ENCODE data around the gene CSRP1.

The CSRP1 gene

DNA sequence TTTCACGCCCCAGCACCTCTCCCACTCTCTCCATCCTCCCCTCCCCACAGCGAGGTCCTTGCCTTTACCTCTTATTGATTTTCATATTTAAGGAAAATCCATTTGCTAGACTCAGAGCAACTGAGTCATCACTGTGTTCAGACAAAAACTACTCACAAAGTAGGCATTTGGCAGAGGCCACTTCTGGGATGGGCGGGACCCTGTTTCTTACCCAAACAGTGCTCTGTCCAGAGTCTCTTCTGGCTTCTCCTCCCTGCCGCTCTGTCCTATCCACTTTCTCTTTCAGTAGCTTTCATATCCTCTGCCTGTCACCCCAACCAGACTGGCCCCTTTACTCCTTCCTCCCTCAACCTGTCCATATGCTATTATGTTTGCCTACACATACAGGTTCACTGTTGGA is 29.6 kb upstream of the CSRP1 start:
- no peaks in the 10 kb centered on the region for H3F3A ChIP-seq (ENCODE audit: insufficient read depth)
- no peaks in the 10 kb centered on the region for H3K79me2 ChIP-seq (ENCODE audit: insufficient read depth, low read length)
- H3K4me3 ChIP-seq (ENCODE audit: insufficient read depth, low read length, poor library complexity, severe bottlenecking) = no peak overlapping the region
- no peak overlapping the region for H2AFZ ChIP-seq (ENCODE audit: low read depth, low read length, severe bottlenecking)
- H3K4me2 ChIP-seq (ENCODE audit: low read depth, low read length, poor library complexity, severe bottlenecking) = no peak overlapping the region
- H3K36me3 ChIP-seq (ENCODE audit: low read length) = no peaks in the 10 kb centered on the region
- no peaks in the 10 kb centered on the region for H4K20me1 ChIP-seq (ENCODE audit: low read depth, low read length)
- H3K9me2 ChIP-seq (replicated peaks; ENCODE audit: insufficient read depth, low read length) = no peaks in the 10 kb centered on the region
- TF ChIP-seq, protein P1, sequence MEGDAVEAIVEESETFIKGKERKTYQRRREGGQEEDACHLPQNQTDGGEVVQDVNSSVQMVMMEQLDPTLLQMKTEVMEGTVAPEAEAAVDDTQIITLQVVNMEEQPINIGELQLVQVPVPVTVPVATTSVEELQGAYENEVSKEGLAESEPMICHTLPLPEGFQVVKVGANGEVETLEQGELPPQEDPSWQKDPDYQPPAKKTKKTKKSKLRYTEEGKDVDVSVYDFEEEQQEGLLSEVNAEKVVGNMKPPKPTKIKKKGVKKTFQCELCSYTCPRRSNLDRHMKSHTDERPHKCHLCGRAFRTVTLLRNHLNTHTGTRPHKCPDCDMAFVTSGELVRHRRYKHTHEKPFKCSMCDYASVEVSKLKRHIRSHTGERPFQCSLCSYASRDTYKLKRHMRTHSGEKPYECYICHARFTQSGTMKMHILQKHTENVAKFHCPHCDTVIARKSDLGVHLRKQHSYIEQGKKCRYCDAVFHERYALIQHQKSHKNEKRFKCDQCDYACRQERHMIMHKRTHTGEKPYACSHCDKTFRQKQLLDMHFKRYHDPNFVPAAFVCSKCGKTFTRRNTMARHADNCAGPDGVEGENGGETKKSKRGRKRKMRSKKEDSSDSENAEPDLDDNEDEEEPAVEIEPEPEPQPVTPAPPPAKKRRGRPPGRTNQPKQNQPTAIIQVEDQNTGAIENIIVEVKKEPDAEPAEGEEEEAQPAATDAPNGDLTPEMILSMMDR (IDR thresholded peaks at IDR 0.05; ENCODE audit: insufficient read depth, low read length, poor library complexity, severe bottlenecking) = no peak
- TF ChIP-seq EZH2phosphoT487 (conservative IDR thresholded peaks at IDR 0.05; ENCODE audit: low read length) = no peak
- H3K27me3 ChIP-seq (ENCODE audit: low read length) = 0 out of 2 replicates have a peak, but pooled peaks cover 3% of the 10 kb centered on the region
- H3K9me3 ChIP-seq (ENCODE audit: insufficient read depth, low read length) = no peaks in the 10 kb centered on the region
- no peak overlapping the region for H3K9ac ChIP-seq (ENCODE audit: low read length)
- no peak overlapping the region for H3K27ac ChIP-seq (ENCODE audit: low read depth, low read length)

DNA sequence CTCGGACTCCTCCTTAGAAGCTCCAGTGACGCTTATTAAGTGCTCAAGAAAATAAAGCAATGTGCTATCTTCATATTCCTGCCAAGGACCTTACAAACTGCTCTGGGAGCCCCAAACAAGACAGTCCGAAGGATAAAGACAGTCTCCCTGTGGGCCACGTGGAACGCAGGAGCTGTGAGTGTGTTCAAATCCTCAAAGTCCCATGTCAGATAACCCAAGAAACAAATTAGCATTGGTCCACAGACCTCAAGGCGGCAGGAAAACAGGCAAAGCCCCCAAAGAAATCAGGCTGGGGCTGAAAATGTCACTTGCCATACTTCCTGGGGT is 29.0 kb upstream of the CSRP1 start:
- Histone ChIP-seq H3K4me2 (ENCODE audit: low read depth, low read length, poor library complexity, severe bottlenecking) (no peak overlapping the region), H3K27me3 (ENCODE audit: low read length) (no peaks in the 10 kb centered on the region), H3K27ac (ENCODE audit: low read depth, low read length) (no peak overlapping the region), H3K9ac (ENCODE audit: low read length) (no peak overlapping the region), H3K9me2 (replicated peaks; ENCODE audit: insufficient read depth, low read length) (no peaks in the 10 kb centered on the region), H3K36me3 (ENCODE audit: low read length) (no peaks in the 10 kb centered on the region), H3F3A (ENCODE audit: insufficient read depth) (no peaks in the 10 kb centered on the region), H4K20me1 (ENCODE audit: low read depth, low read length) (no peaks in the 10 kb centered on the region), H2AFZ (ENCODE audit: low read depth, low read length, severe bottlenecking) (no peak overlapping the region), H3K9me3 (ENCODE audit: insufficient read depth, low read length) (no peaks in the 10 kb centered on the region), H3K4me3 (ENCODE audit: insufficient read depth, low read length, poor library complexity, severe bottlenecking) (no peak overlapping the region), H3K79me2 (ENCODE audit: insufficient read depth, low read length) (no peaks in the 10 kb centered on the region)
- TF ChIP-seq, protein P1 (IDR thresholded peaks at IDR 0.05; ENCODE audit: insufficient read depth, low read length, poor library complexity, severe bottlenecking) = no peak
- TF ChIP-seq EZH2phosphoT487 (conservative IDR thresholded peaks at IDR 0.05; ENCODE audit: low read length) = no peak

DNA sequence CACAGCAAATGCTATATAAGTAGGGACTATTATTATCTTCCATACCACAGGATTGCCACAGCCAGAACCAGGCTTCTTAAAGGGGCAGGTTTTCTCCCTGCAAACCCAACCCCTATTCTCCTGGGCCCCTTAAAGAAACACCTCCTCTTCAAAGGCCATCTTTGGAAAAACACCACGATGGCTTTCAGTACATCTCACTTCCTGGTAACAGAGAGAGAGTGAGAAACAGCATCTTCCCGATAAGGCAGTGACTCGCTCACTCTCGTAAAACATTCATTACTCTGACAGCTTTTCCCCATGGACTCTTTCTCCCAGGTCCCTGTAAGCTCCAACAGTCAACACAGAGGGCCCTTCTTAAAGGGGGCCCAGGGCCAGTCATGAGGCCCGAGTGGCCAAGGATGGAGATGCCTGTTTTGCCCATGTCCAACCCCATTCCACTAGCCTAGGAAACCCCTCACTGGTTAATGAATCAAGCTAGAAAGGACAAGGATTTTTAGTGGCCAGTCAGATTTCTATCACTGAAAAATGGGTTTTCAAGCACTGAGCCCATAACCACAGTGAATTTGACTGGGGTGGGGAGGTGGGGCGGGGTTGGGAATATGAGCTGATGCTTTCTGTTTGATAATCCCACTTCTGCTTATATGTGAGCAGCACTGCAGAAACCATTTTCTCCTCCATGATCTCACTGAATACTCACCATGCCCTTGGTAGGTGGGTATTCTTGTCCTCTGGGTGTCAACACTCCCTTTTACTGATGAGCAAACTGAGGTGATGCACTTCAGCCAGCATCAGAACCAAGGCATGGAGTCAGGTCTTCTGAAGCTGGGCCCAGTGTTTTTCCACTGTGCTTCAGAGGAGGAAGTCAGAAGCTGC is 28.4 kb upstream of the CSRP1 start:
- H3K9me3 ChIP-seq (ENCODE audit: insufficient read depth, low read length) = no peaks in the 10 kb centered on the region
- H3K9ac ChIP-seq (ENCODE audit: low read length) = no peak overlapping the region
- H3F3A ChIP-seq (ENCODE audit: insufficient read depth) = no peaks in the 10 kb centered on the region
- H3K9me2 ChIP-seq (replicated peaks; ENCODE audit: insufficient read depth, low read length) = no peaks in the 10 kb centered on the region
- H2AFZ ChIP-seq (ENCODE audit: low read depth, low read length, severe bottlenecking) = no peak overlapping the region
- H3K27me3 ChIP-seq (ENCODE audit: low read length) = no peaks in the 10 kb centered on the region
- H3K79me2 ChIP-seq (ENCODE audit: insufficient read depth, low read length) = no peaks in the 10 kb centered on the region
- TF ChIP-seq EZH2phosphoT487 (conservative IDR thresholded peaks at IDR 0.05; ENCODE audit: low read length) = no peak
- TF ChIP-seq, protein P1 (IDR thresholded peaks at IDR 0.05; ENCODE audit: insufficient read depth, low read length, poor library complexity, severe bottlenecking) = no peak
- H4K20me1 ChIP-seq (ENCODE audit: low read depth, low read length) = no peaks in the 10 kb centered on the region
- H3K4me3 ChIP-seq (ENCODE audit: insufficient read depth, low read length, poor library complexity, severe bottlenecking) = no peak overlapping the region
- no peak overlapping the region for H3K27ac ChIP-seq (ENCODE audit: low read depth, low read length)
- H3K36me3 ChIP-seq (ENCODE audit: low read length) = no peaks in the 10 kb centered on the region
- H3K4me2 ChIP-seq (ENCODE audit: low read depth, low read length, poor library complexity, severe bottlenecking) = no peak overlapping the region
